Lower leg skin (tissue), 3 donors: ENCODE results near the gene SBNO1.

Experiments used
- CTCF ChIP-seq, 3 donors: fragments of 450-650 bp; IDR thresholded peaks; one replicate each; pipeline ENCODE4 v1.5.1; 2016; ENCODE audit warnings: antibody characterized with exemption in 3 of 3, mild to moderate bottlenecking in 3 of 3, moderate library complexity in 2 of 3
- POLR2A ChIP-seq, 2 donors: fragments of 450-650 bp; IDR thresholded peaks; one replicate each; pipeline ENCODE4 v1.6.1; 2016 to 2017; ENCODE audit warnings: antibody characterized with exemption in 2 of 2, mild to moderate bottlenecking in 1 of 2, moderate library complexity in 1 of 2

- TF ChIP-seq CTCF (IDR thresholded peaks at IDR 0.05) (no peak), POLR2A (IDR thresholded peaks at IDR 0.05) (no peak)
Observed at GRCh38 chr12:123396954-123397353, 32.3 kb upstream of the SBNO1 start.
